Karpas-422 (cell line): ENCODE measurements around the gene LEPROT. TPM values are rescaled to one million over a fixed set of nuclear protein-coding genes. Genes with fewer than 3 reads are reported as not detected.

Experiments used
- DNase-seq: peaks from one replicate; pipeline ENCODE4 v3.0.0-alpha.2; 2015
- H2AFZ ChIP-seq: fragments of 200-600 bp; sonication (generic); 2 replicates; pipeline ENCODE4 v1.6.1; 2014; ENCODE audit warnings: antibody characterized with exemption, low read length, mixed read lengths
- H3K27ac ChIP-seq: fragments of 200-600 bp; sonication (generic); 2 replicates; pipeline ENCODE4 v1.5.1; 2014; ENCODE audit warnings: mild to moderate bottlenecking, low read length, moderate library complexity
- H3K27me3 ChIP-seq: fragments of 200-600 bp; sonication (generic); 2 replicates; pipeline ENCODE4 v1.6.1; 2014; ENCODE audit warnings: low read length, mixed read lengths
- H3K36me3 ChIP-seq: fragments of 200-600 bp; sonication (generic); 2 replicates; pipeline ENCODE4 v1.6.1; 2014; ENCODE audit warnings: low read length, mixed read lengths; ENCODE audit not compliant: insufficient read depth
- H3K4me1 ChIP-seq: fragments of 200-600 bp; sonication (generic); 2 replicates; pipeline ENCODE4 v1.6.1; 2014; ENCODE audit warnings: mild to moderate bottlenecking, low read length, mixed read lengths
- H3K4me2 ChIP-seq: fragments of 200-600 bp; sonication (generic); 2 replicates; pipeline ENCODE4 v1.6.1; 2014; ENCODE audit warnings: low read length, low read depth, mild to moderate bottlenecking; ENCODE audit not compliant: poor library complexity, severe bottlenecking
- H3K4me3 ChIP-seq: fragments of 200-600 bp; sonication (generic); 2 replicates; pipeline ENCODE4 v1.5.1; 2014; ENCODE audit warnings: mild to moderate bottlenecking, antibody characterized with exemption, low read length, mixed read lengths
- H3K79me2 ChIP-seq: fragments of 200-600 bp; sonication (generic); 2 replicates; pipeline ENCODE4 v1.6.1; 2014; ENCODE audit warnings: mild to moderate bottlenecking, low read length, mixed read lengths
- H3K9ac ChIP-seq: fragments of 200-600 bp; sonication (generic); 2 replicates; pipeline ENCODE4 v1.6.0; 2014; ENCODE audit warnings: low read length
- H3K9me2 ChIP-seq: fragments of 200-600 bp; sonication (generic), shearing (Covaris generic); replicated peaks from 2 replicates; pipeline ENCODE4 v1.6.0; 2014; ENCODE audit warnings: mild to moderate bottlenecking, low read length, moderate library complexity; ENCODE audit not compliant: insufficient read depth
- H3K9me3 ChIP-seq: fragments of 300-700, 200-600 bp; sonication (generic); 2 replicates; pipeline ENCODE4 v1.6.1; 2014; ENCODE audit warnings: low read length, mixed read lengths
- H4K20me1 ChIP-seq: fragments of 200-600 bp; sonication (generic); 2 replicates; pipeline ENCODE4 v1.6.1; 2014; ENCODE audit warnings: mild to moderate bottlenecking, antibody characterized with exemption, low read length, low read depth; ENCODE audit not compliant: insufficient read depth
- total RNA-seq: library from RNA; depleted of rRNA; stranded (reverse); fragments of >200 nt; shearing (Covaris generic); gene quantifications from 2 replicates; pipeline ENCODE4 v1.2.3, GENCODE V29; 2014; ENCODE audit warnings: low replicate concordance

LEPROT gene
- total RNA-seq, 1 experiment from 2014 or later = 31.3 TPM

DNA sequence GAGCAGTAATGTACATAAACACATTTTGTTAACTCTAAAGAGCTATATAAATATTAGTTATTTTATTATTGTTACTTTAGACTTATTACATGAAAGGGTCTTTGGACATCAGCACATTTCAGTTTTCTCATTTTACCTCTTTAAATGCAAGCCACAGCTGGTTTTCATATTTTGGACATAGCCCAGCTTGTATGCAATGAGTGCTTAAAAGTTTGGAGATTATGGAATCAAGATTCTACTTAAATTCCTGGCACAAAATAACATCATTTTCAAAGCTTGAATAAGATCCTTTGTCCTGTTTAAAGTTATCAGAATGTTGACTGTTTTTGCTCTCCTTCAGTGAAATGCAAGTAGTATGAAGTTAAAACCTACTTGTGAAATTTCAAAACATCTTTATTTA is 15.5 kb upstream of the LEPROT start:
- Histone ChIP-seq H3K36me3 (no peaks in the 10 kb centered on the region), H3K4me2 (no peak overlapping the region), H3K4me3 (no peak overlapping the region), H3K9ac (no peak overlapping the region), H2AFZ (no peak overlapping the region), H3K4me1 (no peaks in the 10 kb centered on the region), H4K20me1 (no peaks in the 10 kb centered on the region), H3K79me2 (no peaks in the 10 kb centered on the region), H3K27me3 (no peaks in the 10 kb centered on the region), H3K27ac (no peak overlapping the region), H3K9me2 (no peaks in the 10 kb centered on the region), H3K9me3 (no peaks in the 10 kb centered on the region)
- DNase-seq = no peak

DNA sequence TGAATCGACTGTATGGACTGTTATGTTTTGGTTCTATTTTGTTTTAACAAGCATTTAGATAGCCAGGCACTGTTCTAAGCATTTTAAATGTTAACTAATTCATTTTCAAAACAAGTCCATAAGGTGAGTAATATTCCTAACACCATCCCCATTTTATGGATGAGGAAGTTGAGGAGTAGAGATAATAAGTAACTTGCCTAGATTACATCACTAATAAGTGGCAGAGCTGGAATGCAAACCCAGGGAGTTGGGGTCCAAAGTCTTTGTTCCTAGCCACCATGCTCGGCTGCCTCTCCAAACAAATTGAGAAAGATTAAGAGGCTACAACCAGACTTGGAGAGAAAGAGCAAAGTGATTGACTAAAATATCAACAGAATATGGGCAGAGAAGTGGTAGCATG is 12.6 kb upstream of the LEPROT start:
- no peaks in the 10 kb centered on the region for H3K9me2 ChIP-seq
- H3K9ac ChIP-seq = no peak overlapping the region
- H3K4me3 ChIP-seq = no peak overlapping the region
- H4K20me1 ChIP-seq = no peaks in the 10 kb centered on the region
- H3K9me3 ChIP-seq = no peaks in the 10 kb centered on the region
- DNase-seq = no peak
- no peak overlapping the region for H3K4me2 ChIP-seq
- no peaks in the 10 kb centered on the region for H3K79me2 ChIP-seq
- no peak overlapping the region for H3K27ac ChIP-seq
- no peaks in the 10 kb centered on the region for H3K27me3 ChIP-seq
- no peaks in the 10 kb centered on the region for H3K36me3 ChIP-seq
- H2AFZ ChIP-seq = no peak overlapping the region
- H3K4me1 ChIP-seq = no peaks in the 10 kb centered on the region

DNA sequence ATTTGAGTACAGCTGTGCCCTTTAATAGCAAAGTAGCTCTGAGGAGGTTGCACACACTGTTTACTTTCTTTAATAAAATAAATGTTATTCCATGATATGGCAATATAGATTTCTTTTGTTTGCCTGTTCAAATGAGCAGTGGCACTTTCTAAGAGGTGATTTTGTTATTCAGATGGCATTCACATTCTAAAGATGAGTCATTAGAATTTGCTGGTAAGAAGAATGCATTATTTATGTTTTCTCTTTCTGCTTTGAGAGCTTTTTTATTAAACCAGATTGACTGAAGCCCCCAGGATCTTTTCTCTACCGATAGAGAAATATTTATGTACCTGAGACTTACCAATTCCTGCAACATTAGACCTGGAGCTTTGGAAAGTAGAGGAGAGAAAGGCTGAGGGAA is 11.2 kb upstream of the LEPROT start:
- no peaks in the 10 kb centered on the region for H3K36me3 ChIP-seq
- no peak overlapping the region for H3K4me3 ChIP-seq
- H3K9me3 ChIP-seq = no peaks in the 10 kb centered on the region
- no peaks in the 10 kb centered on the region for H3K79me2 ChIP-seq
- H3K4me2 ChIP-seq = no peak overlapping the region
- H3K9ac ChIP-seq = no peak overlapping the region
- H4K20me1 ChIP-seq = no peaks in the 10 kb centered on the region
- no peak overlapping the region for H2AFZ ChIP-seq
- no peaks in the 10 kb centered on the region for H3K27me3 ChIP-seq
- H3K27ac ChIP-seq = no peak overlapping the region
- DNase-seq = no peak
- H3K9me2 ChIP-seq = no peaks in the 10 kb centered on the region
- no peaks in the 10 kb centered on the region for H3K4me1 ChIP-seq

DNA sequence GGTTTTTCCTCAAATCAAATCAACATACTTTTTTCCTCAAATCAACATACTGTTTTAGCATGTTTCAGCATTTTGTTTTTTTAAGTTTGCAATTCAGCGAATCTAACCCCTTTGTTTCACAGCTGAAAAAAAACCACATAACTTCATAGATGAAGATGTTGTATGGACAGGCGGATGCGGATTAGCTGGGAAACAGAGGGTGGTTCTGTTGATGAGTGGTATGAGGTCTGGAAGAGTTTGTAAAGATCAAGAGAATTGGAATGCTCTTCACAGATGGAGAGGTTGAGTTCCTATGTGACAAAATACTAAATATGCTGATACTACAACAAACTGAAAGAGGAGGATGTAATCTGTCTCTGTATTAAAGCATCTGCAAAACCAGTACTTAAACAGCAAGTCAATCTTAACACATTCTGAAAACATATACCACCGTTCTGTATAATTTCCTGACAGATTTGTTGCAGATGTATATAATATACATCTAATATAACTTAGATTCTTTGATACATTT is 10.6 kb upstream of the LEPROT start:
- H3K36me3 ChIP-seq = no peaks in the 10 kb centered on the region
- H3K9me3 ChIP-seq = no peaks in the 10 kb centered on the region
- no peak overlapping the region for H2AFZ ChIP-seq
- H4K20me1 ChIP-seq = no peaks in the 10 kb centered on the region
- no peak overlapping the region for H3K4me2 ChIP-seq
- no peaks in the 10 kb centered on the region for H3K27me3 ChIP-seq
- H3K9ac ChIP-seq = no peak overlapping the region
- no peak overlapping the region for H3K4me3 ChIP-seq
- H3K27ac ChIP-seq = no peak overlapping the region
- H3K9me2 ChIP-seq = no peaks in the 10 kb centered on the region
- H3K4me1 ChIP-seq = no peaks in the 10 kb centered on the region
- no peaks in the 10 kb centered on the region for H3K79me2 ChIP-seq
- no peak for DNase-seq

DNA sequence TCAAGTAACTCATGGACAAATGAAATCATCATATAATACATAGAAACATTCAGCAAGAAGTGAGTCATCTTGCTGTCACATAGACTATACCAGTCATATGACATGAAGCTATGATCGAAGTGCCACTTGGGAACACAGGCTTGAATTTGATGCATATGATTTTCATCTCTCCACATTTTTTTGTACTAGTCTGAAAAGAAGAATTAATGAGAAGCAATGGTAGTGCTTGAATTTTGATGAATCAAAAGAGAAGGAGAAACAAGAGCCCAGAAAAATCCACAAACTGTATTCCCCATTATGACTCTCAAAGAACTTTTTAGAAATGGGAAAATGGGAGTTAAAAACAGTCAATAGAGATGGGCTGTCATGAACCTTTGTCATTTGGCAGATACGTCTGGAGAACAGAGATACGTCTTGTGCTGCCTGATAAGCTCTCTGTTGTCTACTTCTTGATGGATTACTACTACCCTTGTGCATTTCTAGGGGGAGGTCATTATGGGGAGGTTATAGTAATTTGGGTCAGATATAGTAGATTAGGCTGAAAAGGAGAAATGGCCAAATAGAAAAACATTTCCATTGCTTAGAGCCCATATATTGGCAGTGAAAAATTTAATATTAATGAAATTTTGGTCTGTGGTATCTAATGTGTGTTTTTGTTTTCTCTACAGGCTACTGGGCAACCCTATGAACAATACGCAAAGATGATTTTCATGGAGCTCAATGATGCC is 8.0 kb upstream of the LEPROT start:
- Histone ChIP-seq H3K4me3 (no peak overlapping the region), H3K27me3 (no peaks in the 10 kb centered on the region), H3K4me2 (no peak overlapping the region), H3K9ac (no peak overlapping the region), H4K20me1 (no peaks in the 10 kb centered on the region), H3K27ac (no peak overlapping the region), H3K9me3 (no peaks in the 10 kb centered on the region), H2AFZ (no peak overlapping the region), H3K36me3 (no peaks in the 10 kb centered on the region), H3K79me2 (no peaks in the 10 kb centered on the region), H3K9me2 (no peaks in the 10 kb centered on the region), H3K4me1 (no peaks in the 10 kb centered on the region)
- DNase-seq = no peak

DNA sequence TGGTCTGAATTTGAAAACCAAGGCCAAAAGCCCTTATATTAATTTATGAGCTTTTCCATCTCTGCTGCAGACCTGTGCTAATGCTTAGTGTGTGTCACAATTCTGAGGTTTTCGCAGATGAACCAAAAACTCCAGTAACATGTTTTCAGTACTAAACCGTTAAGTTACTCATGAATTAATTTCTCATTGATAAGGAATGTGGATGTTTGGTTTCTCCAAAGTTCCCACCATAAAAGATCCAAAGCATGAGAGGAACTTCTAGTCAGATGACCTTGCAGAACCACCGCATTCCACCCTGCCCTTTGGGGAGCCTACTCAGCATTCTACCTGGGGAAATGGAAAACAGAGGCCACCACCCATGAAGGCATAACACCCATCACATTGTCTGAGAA is 7.5 kb upstream of the LEPROT start:
- H3K9me2 ChIP-seq = no peaks in the 10 kb centered on the region

DNA sequence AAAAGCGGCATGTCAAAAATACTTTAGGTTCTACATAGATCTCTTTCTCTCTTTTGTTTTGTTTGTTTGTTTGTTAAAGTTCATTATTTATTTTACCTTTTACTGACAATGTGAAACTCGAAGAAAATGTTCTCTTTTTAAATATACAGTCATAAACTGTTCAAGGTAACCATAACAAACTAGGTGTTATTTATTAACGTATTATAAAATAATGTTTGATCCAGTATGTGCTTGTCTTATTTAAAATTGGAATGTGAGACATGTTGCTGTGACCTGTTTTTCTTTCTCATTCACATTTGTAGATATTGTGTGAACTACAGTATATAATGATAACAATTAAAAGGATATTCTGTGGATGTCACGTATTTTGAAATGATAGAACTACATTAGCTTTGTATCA is 5.9 kb upstream of the LEPROT start:
- H3K4me1 ChIP-seq = peaks cover 9% of the 10 kb centered on the region
- no peak overlapping the region for H3K27ac ChIP-seq
- H3K36me3 ChIP-seq = no peaks in the 10 kb centered on the region
- H3K4me3 ChIP-seq = no peak overlapping the region
- H3K9me2 ChIP-seq = no peaks in the 10 kb centered on the region
- no peaks in the 10 kb centered on the region for H3K79me2 ChIP-seq
- no peak overlapping the region for H3K4me2 ChIP-seq
- DNase-seq = no peak
- H3K27me3 ChIP-seq = no peaks in the 10 kb centered on the region
- no peaks in the 10 kb centered on the region for H3K9me3 ChIP-seq
- no peaks in the 10 kb centered on the region for H4K20me1 ChIP-seq
- no peak overlapping the region for H3K9ac ChIP-seq
- no peak overlapping the region for H2AFZ ChIP-seq

More for the DNA sequence above, 7.5 kb upstream of the LEPROT start:
- Histone ChIP-seq H3K27me3 (no peaks in the 10 kb centered on the region), H3K9me3 (no peaks in the 10 kb centered on the region), H3K27ac (no peak overlapping the region), H3K4me1 (no peaks in the 10 kb centered on the region), H3K4me3 (no peak overlapping the region), H4K20me1 (no peaks in the 10 kb centered on the region), H3K4me2 (no peak overlapping the region), H2AFZ (no peak overlapping the region), H3K79me2 (no peaks in the 10 kb centered on the region), H3K36me3 (no peaks in the 10 kb centered on the region), H3K9ac (no peak overlapping the region)
- no peak for DNase-seq

DNA sequence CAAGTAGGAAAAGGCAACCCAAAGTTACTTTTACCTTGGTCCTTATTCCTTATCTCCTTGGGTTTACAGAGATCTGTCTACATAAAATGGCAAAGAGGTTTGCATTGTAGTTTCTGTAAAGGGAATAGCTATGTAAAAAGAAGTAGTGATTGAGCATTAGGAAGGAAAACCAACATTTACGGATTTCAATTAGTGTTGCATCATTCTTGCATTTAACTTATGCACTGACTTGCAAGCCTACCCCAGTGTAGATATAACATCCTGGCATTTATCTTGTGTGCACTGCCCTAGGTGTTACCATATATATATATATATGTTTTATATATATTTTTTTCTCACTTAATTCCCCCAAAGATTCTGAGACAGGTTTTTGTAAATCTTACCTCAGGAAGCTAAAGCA is 3.7 kb upstream of the LEPROT start:
- Histone ChIP-seq H3K4me1 (peaks cover 16% of the 10 kb centered on the region), H3K27ac (no peak overlapping the region), H3K4me3 (no peak overlapping the region), H3K36me3 (no peaks in the 10 kb centered on the region), H3K9ac (no peak overlapping the region), H3K79me2 (peaks cover 11% of the 10 kb centered on the region), H3K27me3 (no peaks in the 10 kb centered on the region), H4K20me1 (no peaks in the 10 kb centered on the region), H2AFZ (no peak overlapping the region), H3K9me2 (no peaks in the 10 kb centered on the region), H3K9me3 (no peaks in the 10 kb centered on the region), H3K4me2 (no peak overlapping the region)
- DNase-seq = no peak
